ENCODE measurements around the gene RHOD. TPM values are rescaled to one million over a fixed set of nuclear protein-coding genes. Genes with fewer than 3 reads are reported as not detected.

Gene RHOD
- total RNA-seq, 1 donor from 2014 or later, result 161 TPM

DNA sequence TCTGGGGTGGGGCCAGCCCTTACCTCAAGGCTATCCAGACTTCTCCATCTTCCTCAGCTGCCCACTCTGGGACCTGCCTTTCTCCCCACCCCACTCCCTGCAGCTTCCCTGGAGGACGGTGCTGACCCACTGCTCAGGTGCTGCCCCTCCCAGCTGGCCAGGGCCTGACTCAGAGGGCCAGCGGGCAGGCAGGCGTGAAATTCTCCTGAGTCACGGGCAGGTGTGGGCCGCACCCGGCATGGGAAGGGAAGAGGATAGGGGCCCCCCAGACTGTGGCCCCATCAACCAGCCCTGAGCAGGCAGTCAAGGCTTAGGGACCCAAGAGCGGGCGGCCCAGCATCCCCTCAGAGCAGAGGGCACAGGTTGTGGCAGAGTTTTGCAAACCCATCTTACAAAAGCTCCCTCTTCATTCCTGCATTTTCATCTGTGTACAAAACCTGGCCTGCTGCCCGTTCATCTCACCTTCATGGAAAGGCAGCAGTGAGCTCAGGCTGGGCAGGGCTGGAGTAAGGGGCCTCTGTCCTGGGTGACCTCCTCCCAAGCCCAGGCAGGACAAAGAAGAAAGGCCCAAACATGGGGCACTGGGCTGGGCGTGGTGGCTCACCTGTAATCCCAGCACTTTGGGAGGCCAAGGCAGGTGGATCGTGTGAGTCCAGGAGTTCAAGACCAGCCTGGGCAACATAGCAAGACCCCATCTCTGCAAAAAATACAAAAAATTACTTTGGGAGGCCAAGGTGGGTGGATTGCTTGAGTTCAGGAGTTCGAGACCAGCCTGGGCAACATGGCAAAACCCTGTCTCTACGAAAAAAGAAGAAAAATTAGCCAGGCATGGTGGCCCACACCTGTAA lies 6.1 kb downstream of the RHOD start:
- ATAC-seq, result peak; percentile 80

- ATAC-seq, result no peak
Observed at GRCh38 chr11:67066333-67066709, 9.7 kb downstream of the RHOD start.

- peak; percentile 44 for ATAC-seq
Observed at GRCh38 chr11:67071420-67072284, 15.0 kb downstream of the RHOD start.

- ATAC-seq, result peak; percentile 25
Observed at GRCh38 chr11:67072295-67072694, 15.6 kb downstream of the RHOD start.

- ATAC-seq, result no peak
Observed at GRCh38 chr11:67073908-67074307, 17.3 kb downstream of the RHOD start.

DNA sequence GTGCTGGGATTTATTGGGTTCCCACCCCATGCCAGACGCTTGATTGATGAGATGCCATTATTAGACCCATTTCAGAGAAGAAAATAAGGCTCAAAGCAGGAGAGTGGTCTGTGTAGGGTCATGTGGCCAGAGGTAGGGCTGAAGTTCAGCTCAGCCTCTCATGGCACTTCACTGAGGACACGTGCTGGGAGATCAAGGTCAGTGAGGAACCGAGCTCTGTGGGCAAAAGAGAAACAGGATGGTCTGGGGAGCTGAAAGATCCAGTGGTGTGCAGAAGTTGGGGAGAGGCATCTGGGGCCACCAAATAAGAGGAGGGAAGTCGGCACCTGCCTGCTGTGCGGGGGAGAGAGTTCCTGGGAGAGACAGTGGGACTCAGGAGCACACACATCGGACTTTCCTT lies 19.6 kb downstream of the RHOD start:
- ATAC-seq, result no peak

- ATAC-seq, result no peak
Observed at GRCh38 chr11:67079065-67079705, 22.5 kb downstream of the RHOD start.

GRCh38 chr11:67082071-67082791 lies 25.6 kb downstream of the RHOD start:
- ATAC-seq, result peak; percentile 22

DNA sequence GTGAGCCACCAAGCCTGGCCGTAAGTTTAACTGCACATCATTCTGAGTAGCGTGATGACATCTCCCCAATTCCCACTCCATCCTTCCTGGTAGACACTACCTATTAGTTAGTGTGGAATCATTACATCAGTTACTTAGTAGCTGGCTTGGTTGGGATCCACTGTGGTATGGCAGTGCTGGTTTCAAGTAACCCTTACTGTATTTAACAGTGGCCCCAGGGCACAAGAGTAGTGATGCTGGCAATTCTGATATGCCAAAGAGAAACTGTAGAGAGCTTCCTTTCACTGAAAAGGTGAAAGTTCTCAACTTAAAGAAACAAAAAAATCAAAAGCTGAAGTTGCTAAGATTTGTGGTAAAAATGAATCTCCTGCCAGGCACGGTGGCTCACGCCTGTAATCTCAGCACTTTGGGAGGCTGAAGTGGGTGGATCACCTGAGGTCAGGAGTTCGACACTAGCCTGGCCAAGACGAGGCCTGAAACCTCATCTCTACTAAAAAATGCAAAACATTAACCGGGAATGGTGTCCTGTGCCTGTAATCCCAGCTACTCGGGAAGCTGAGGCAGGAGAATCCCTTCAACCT lies 27.2 kb downstream of the RHOD start:
- no peak for ATAC-seq

DNA sequence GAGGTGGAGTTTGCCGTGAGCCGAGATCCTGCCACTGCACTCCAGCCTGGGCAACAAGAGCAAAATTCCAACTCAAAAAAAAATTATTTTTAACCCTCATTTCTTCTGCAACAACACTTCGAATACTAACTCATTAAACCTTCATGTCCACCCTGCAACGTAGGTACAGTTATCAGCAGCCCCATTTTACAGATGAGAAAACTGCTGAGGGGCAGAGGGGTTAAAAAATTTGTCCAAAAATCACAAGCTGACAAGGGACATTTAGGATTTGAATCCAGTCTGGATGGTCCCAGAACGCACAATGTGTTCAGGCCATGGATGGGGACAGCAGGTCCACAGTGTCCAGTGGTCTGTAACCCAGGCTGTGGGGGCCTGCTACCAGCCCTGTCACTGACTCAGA lies 29.0 kb downstream of the RHOD start:
- ATAC-seq, result no peak

- no peak for ATAC-seq
Observed at GRCh38 chr11:67090717-67091116, 34.1 kb downstream of the RHOD start.

DNA sequence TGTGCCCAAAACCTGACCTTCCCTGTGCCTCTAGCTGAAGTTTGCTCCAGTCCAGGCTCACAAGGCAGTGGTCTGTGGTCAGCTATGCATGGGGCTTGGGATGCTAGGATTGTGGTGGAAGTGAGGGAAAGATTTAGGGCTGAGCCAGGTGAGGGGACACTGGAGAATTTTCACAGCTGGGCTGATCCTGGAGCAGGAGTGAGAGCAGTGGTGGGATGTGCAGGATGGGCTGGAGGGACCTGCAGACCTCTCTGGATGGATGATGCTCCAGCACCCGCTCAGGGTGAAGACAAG lies 38.5 kb downstream of the RHOD start:
- ATAC-seq, result no peak

- no peak for ATAC-seq
Observed at GRCh38 chr11:67098799-67099429, 42.3 kb downstream of the RHOD start.

- ATAC-seq, result no peak
Observed at GRCh38 chr11:67099831-67100324, 43.2 kb downstream of the RHOD start.

GRCh38 chr11:67102664-67103063 lies 46.0 kb downstream of the RHOD start:
- ATAC-seq, result no peak

GRCh38 chr11:67105964-67106363 lies 49.3 kb downstream of the RHOD start:
- ATAC-seq, result no peak

- ATAC-seq, result no peak
Observed at GRCh38 chr11:67111261-67111660, 54.6 kb downstream of the RHOD start.

GRCh38 chr11:67113231-67113721 lies 56.6 kb downstream of the RHOD start:
- peak; percentile 17 for ATAC-seq

DNA sequence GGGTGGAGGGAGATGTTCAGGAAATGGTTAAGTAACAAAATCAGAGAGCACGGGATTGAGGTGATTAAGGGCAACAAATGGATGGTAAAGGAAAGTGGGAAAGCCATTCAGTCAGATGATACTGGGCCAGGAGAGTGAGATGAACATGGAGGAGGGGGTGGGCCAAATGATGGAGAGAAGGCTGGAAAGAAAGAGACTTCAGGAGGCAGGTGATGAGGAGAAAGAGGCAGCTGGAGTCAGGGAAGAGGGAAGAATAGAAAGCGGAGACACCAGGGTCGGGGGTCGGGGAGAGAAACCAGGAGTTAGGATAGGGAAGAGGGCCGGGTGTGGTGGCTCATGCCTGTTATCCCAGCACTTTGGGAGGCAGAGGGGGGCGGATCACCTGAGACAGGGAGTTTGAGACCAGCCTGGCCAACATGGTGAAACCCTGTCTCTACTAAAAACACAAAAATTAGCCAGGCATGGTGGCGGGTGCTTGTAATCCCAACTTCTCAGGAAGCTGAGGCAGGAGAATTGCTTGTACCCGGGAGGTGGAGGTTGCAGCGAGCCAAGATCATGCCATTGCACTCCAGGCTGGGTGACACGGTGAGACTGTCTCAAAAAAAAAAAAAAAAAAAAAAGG lies 57.7 kb downstream of the RHOD start:
- no peak for ATAC-seq

GRCh38 chr11:67116758-67117105 lies 60.1 kb downstream of the RHOD start:
- no peak for ATAC-seq

DNA sequence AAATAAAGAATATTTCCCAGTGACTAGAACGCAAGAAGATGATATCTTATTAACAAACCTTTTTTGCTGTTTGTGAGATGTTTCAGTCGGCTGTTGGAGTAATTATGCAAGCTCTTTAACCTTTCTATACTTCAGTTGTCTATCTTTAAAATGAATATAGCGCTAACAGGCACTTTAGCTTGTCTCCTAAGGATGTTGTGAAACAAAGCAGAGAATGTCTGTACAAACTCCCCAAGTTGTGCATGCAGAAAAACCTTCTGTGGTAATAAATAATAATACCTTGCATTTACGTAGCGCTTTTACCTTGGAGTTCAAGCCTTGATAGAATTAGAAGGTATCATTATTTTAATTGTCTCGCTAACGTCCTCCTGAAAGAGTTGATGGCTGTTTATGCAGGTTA lies 60.5 kb downstream of the RHOD start:
- ATAC-seq, result no peak
